CD1c-positive myeloid dendritic cell (primary cell): ENCODE data around the gene OR13D1.
"Not testable (repeated sequence)": the region's sequence is repeated elsewhere in the genome, so short reads cannot be mapped to it uniquely, and the experiment has no call there.

Experiments
- DNase-seq: peaks from one replicate; pipeline ENCODE4 v3.0.0-alpha.2; 2016; ENCODE audit errors: extremely low spot score

Gene OR13D1

GRCh38 chr9:104694218-104694617 lies at the start of gene OR13D1:
Gene OR13D1, plus strand, starts transcription at chr9:104694518. Its CDS starts 0 bp downstream, at chr9:104694518.
- no peak for DNase-seq

GRCh38 chr9:104658496-104659195 lies 35.7 kb upstream of the OR13D1 start:
- DNase-seq = no peak

GRCh38 chr9:104675611-104676010 lies 18.7 kb upstream of the OR13D1 start:
- DNase-seq = no peak

GRCh38 chr9:104682642-104683041 lies 11.7 kb upstream of the OR13D1 start:
- peak; percentile 43 for DNase-seq

GRCh38 chr9:104686081-104686480 lies 8.2 kb upstream of the OR13D1 start:
- DNase-seq = no peak

- no peak for DNase-seq
These were observed 6.0 kb downstream of the OR13D1 start for GRCh38 chr9:104700306-104700705.

GRCh38 chr9:104708737-104709136 lies 14.4 kb downstream of the OR13D1 start:
- not testable (repeated sequence) for DNase-seq

- no peak for DNase-seq
These were observed 17.3 kb downstream of the OR13D1 start for GRCh38 chr9:104711604-104712003.

- DNase-seq = no peak
These were observed 30.7 kb downstream of the OR13D1 start for GRCh38 chr9:104725014-104725413.

- no peak for DNase-seq
These were observed 44.1 kb downstream of the OR13D1 start for GRCh38 chr9:104738452-104738851.

- no peak for DNase-seq
These were observed 46.3 kb downstream of the OR13D1 start for GRCh38 chr9:104740621-104741020.

- DNase-seq = peak; percentile 80
These were observed 49.2 kb downstream of the OR13D1 start for GRCh38 chr9:104743376-104743985.
